Measurements from ENCODE around the gene UBR2. TPM values are rescaled to one million over a fixed set of nuclear protein-coding genes. Genes with fewer than 3 reads are reported as not detected.

Gene UBR2
- total RNA-seq, 1 donor from 2014 or later = 39.6 TPM

DNA sequence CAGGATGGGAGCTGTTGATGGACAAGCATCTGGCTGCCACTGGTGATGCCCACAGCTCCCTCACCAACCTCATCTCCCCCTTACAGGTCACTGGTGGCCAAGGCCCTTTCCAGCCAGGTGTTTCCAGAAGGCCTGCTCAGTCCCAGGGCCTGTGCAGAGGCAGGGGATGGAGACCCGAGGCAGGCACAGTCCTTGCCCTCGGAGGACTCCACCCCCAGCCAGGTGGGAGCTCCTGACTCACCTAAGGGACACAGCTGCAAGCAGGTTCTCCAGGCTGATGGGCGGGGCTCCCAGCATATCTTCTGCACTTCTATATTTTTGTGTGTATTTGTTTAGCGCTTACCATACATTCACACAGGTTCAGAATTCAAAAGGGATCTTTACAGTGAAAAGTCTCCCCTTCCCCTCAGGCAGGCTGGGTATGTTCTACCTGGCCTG lies 141.1 kb downstream of the UBR2 start:
- no peaks in the 10 kb centered on the region for H3K27me3 ChIP-seq (ENCODE audit: low read depth)
- ATAC-seq (no peak), DNase-seq (no peak)
- H3K27ac ChIP-seq = no peak overlapping the region
- intact Hi-C loops (cut with DNase I) = no loop called here
- H3K4me1 ChIP-seq = no peaks in the 10 kb centered on the region
- no peaks in the 10 kb centered on the region for H3K36me3 ChIP-seq
- TF ChIP-seq, protein P1, sequence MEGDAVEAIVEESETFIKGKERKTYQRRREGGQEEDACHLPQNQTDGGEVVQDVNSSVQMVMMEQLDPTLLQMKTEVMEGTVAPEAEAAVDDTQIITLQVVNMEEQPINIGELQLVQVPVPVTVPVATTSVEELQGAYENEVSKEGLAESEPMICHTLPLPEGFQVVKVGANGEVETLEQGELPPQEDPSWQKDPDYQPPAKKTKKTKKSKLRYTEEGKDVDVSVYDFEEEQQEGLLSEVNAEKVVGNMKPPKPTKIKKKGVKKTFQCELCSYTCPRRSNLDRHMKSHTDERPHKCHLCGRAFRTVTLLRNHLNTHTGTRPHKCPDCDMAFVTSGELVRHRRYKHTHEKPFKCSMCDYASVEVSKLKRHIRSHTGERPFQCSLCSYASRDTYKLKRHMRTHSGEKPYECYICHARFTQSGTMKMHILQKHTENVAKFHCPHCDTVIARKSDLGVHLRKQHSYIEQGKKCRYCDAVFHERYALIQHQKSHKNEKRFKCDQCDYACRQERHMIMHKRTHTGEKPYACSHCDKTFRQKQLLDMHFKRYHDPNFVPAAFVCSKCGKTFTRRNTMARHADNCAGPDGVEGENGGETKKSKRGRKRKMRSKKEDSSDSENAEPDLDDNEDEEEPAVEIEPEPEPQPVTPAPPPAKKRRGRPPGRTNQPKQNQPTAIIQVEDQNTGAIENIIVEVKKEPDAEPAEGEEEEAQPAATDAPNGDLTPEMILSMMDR (IDR thresholded peaks at IDR 0.05) = no peak
- H3K9me3 ChIP-seq = no peaks in the 10 kb centered on the region
- H3K4me3 ChIP-seq = no peak overlapping the region

DNA sequence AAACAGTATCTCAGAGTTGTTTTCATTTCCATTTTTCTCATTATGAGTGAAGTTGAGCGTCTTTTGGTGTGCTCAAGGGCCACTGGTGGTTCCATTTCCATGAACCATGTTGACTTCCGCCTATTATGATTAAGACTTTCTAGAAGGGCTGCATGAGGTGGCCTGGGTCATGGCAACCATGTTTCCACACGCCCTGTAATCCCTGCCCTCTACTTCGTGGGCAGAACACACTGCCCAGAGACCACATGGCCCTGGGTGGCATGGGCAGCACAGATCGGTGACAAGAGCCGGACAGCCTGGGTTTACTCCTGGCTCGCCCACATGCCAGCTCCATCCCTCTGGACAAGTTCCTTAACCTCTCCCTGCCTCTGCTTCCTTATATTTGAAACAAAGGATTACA lies 143.8 kb downstream of the UBR2 start:
- peaks cover 7% of the 10 kb centered on the region for H3K9me3 ChIP-seq
- intact Hi-C loops (cut with DNase I) = no loop called here
- DNase-seq (no peak), ATAC-seq (no peak)
- H3K27ac ChIP-seq = no peak overlapping the region
- no peaks in the 10 kb centered on the region for H3K36me3 ChIP-seq
- no peaks in the 10 kb centered on the region for H3K4me1 ChIP-seq
- no peaks in the 10 kb centered on the region for H3K27me3 ChIP-seq (ENCODE audit: low read depth)
- no peak overlapping the region for H3K4me3 ChIP-seq
- TF ChIP-seq, protein P1 (IDR thresholded peaks at IDR 0.05) = no peak

DNA sequence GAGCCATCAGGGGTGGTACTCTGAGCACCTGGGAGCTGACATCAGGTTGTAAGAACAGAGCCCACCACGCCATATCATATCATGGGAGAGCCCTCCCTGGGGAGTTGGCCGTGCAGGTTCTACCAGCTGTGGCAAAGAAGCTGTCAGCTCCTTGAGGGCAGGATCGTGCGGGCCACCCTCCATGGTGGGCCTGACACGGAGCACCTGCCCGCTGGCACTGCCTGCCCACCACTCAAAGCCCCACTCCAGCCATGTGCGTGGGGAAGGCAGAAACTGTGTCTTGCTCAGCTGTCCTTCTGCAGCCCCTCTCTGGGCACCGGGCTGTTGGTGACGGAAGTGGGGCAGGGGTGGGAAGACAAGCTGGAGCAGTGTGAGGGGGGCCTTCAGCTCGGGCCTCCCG lies 144.3 kb downstream of the UBR2 start:
- Histone ChIP-seq H3K9me3 (peaks cover 7% of the 10 kb centered on the region), H3K36me3 (no peaks in the 10 kb centered on the region), H3K4me3 (no peak overlapping the region), H3K27ac (no peak overlapping the region), H3K27me3 (ENCODE audit: low read depth) (no peaks in the 10 kb centered on the region), H3K4me1 (no peaks in the 10 kb centered on the region)
- TF ChIP-seq, protein P1 (IDR thresholded peaks at IDR 0.05) = no peak
- no peak for ATAC-seq
- DNase-seq = no peak
- intact Hi-C loops (cut with DNase I) = no loop called here

DNA sequence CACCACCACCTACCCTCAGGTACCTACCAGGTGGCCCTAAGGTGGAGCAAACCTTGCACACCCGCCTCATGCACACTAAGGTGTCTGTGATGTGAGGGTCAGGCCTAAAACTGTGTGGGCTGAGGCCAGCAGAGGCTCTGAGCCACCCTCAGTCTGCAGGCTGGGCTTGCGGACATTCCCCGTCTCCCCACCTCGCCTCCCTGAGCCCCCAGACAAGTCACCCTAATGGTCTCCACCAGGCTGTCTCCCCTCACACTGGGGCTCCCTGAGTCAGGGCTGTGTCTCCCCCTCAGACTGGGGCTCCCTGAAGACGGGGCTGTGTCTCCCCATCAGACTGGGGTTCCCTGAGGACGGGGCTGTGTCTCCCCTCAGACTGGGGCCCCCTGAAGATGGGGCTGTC lies 146.0 kb downstream of the UBR2 start:
- DNase-seq (no peak), ATAC-seq (peak in 1 of 2 donors; percentile 23)
- peaks cover 7% of the 10 kb centered on the region for H3K9me3 ChIP-seq
- H3K4me3 ChIP-seq = no peak overlapping the region
- H3K27me3 ChIP-seq (ENCODE audit: low read depth) = no peaks in the 10 kb centered on the region
- intact Hi-C loops (cut with DNase I) = no loop called here
- no peak overlapping the region for H3K27ac ChIP-seq
- no peaks in the 10 kb centered on the region for H3K4me1 ChIP-seq
- TF ChIP-seq, protein P1 (IDR thresholded peaks at IDR 0.05) = no peak
- H3K36me3 ChIP-seq = no peaks in the 10 kb centered on the region

DNA sequence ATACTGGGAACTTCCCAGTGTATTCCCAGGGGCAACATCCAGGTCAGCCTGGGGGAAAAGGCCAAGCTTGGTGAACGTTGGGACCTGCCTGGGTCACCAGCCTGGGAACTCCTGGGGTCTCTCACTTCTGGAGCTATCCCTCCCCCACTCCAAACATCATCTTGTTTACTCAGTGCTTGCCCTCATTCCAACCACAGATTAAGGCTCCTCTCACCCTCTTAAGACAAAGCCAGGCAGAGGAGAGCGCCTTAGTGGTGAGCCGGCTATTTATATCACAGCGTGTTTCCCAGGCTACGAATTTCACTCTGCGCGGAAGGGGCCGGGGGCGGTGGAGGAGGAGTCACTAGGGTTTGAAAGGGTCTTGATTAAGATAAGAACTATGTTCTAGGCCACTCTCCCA lies 146.5 kb downstream of the UBR2 start:
- ATAC-seq = peak; percentile 73 to 83

More for the DNA sequence above, 146.5 kb downstream of the UBR2 start:
- no peaks in the 10 kb centered on the region for H3K27me3 ChIP-seq (ENCODE audit: low read depth)
- H3K4me1 ChIP-seq = no peaks in the 10 kb centered on the region
- H3K9me3 ChIP-seq = peaks cover 7% of the 10 kb centered on the region
- intact Hi-C loops (cut with DNase I) = no loop called here
- H3K4me3 ChIP-seq = no peak overlapping the region
- H3K27ac ChIP-seq = no peak overlapping the region
- H3K36me3 ChIP-seq = no peaks in the 10 kb centered on the region
- DNase-seq = no peak
- TF ChIP-seq, protein P1 (IDR thresholded peaks at IDR 0.05) = no peak
